KOPT-K1 (cell line): ENCODE measurements around the gene SNX27.
"Not testable (repeated sequence)": the region's sequence is repeated elsewhere in the genome, so short reads cannot be mapped to it uniquely, and the experiment has no call there.

Experiments
- H3K27ac ChIP-seq: fragments of 200-600 bp; sonication (generic); 2 replicates; pipeline ENCODE4 v1.5.1; 2016; ENCODE audit warnings: antibody characterized with exemption, mild to moderate bottlenecking, low read depth, low read length; ENCODE audit not compliant: poor library complexity, severe bottlenecking
- H3K36me3 ChIP-seq: fragments of 200-600 bp; sonication (generic); 2 replicates; pipeline ENCODE4 v1.5.1; 2017; ENCODE audit warnings: antibody characterized with exemption, mild to moderate bottlenecking, low read length, moderate library complexity; ENCODE audit not compliant: insufficient read depth
- H3K9me3 ChIP-seq: fragments of 200-600 bp; sonication (generic); 2 replicates; pipeline ENCODE4 v1.5.1; 2017; ENCODE audit warnings: antibody characterized with exemption, low read length, mild to moderate bottlenecking; ENCODE audit not compliant: insufficient read depth, poor library complexity, severe bottlenecking

The SNX27 gene

DNA sequence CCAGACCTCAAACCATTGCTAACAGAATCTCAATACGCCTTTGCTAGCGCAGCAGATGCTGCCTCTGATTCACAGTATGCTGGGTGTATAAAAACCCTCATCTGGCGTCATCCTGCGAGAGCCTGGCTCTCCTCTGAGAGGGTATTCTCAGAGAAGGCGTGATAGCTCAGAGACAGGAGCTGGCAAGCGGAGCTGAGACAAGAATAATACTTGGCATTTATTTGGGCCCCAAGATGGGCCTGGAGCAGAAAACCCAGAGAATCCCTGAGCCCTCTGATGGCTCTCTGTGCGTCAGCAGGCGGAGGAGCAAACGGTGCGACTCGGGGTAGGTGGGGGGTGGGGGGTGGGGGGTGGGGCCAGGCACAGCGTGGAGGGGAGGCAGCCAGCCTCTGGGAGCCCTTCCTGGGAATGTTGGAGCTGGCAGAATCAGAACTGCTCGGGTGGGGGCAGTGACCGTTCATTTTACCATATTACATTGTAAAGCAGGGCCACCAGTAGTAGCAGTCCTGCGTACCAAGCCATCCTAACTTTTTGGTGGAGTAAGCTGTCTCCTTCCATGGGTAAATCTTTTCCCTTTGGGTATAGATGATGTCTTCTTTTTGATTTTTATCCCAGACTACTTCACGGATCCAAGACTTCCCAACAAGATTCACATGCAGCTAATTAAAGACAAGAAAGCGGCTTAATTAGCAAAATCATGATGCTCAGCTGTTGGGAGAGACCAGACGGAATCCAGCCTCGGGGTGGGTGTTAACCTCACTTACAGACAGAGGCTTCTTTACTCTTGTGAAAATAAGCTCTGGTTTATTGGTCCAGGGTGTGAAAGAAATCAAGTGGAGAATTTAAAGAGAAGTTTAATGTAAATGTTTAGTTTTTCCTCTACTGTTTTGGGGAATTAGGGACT is 116.6 kb downstream of the SNX27 start:
- H3K36me3 ChIP-seq: no peaks in the 10 kb centered on the region
- H3K27ac ChIP-seq: no peak overlapping the region
- H3K9me3 ChIP-seq: no peaks in the 10 kb centered on the region

DNA sequence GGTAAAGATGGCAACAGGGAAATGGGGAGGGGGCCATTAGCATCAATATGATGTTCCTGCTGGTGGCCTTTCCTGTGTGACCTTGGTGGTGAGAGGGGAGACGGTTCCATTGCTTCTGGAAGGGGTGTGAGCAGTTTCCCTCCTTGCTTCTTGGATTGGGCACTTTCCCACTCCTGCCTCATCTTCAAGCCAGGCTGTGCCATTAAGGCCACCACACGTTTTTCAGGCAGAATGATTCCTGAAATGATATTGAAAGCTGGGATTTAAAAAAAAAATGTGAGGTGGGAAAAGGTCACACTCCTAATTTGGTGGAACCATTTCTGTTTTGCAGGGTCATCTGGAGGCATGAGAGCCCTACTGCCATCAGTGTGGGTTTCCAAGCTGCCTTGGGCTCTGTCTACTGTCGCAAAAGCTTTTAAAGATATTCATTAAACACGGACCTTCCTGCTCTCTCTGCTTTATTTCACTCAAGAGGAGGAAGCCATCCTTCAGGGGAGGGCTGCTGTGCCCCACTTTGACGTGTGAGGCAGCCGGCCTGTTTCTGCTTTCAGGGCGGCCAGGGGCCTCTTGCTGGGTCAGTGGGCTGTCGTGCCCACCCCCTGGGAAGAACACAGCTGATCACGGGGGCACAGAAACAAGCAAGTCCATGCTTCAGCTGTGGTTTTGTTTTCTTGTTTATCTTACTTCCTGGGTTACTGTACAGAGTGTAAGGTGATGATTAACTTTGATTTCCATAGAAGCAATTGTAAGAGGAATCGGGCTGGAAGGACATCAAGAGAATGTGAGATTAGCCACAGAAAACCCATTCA is 117.5 kb downstream of the SNX27 start:
- Histone ChIP-seq H3K27ac (no peak overlapping the region), H3K9me3 (no peaks in the 10 kb centered on the region), H3K36me3 (no peaks in the 10 kb centered on the region)

DNA sequence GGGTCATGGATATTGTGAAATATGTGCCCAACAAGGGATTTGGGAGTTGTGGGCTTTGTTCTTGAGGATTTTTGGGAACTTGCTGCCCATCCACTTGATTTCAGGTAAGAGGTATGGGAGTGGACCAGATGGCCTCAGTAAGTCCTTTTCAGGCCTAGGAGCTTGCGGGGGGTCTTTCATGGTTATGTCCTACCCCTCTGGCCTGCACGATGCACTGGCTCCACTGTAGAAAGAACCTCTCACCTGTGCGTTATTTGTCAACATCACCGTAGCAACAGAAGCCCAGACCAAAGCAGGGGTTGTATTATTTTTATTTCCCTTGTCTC is 118.1 kb downstream of the SNX27 start:
- Histone ChIP-seq H3K9me3 (no peaks in the 10 kb centered on the region), H3K36me3 (no peaks in the 10 kb centered on the region), H3K27ac (no peak overlapping the region)

DNA sequence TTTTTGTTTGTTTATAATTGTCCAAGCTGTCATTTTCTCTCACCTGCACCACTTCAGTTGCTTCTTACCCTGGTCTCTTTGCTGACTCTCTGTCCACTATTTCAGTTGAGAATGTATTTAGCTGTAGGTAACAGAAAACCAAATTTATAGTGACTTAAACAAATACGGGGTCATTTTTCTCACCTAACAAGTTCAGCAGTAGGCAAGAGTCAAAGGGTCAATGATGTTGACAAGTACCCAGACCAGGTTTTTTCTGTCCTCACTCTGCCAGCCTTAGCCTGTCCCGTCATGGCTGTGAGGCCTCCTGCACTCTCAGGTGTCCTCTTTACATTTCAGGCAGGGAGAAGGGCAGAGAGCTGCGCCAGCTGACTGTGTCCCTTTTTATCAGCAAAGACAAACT is 121.3 kb downstream of the SNX27 start:
- H3K9me3 ChIP-seq: peaks cover 16% of the 10 kb centered on the region
- no peak overlapping the region for H3K27ac ChIP-seq
- H3K36me3 ChIP-seq: no peaks in the 10 kb centered on the region

DNA sequence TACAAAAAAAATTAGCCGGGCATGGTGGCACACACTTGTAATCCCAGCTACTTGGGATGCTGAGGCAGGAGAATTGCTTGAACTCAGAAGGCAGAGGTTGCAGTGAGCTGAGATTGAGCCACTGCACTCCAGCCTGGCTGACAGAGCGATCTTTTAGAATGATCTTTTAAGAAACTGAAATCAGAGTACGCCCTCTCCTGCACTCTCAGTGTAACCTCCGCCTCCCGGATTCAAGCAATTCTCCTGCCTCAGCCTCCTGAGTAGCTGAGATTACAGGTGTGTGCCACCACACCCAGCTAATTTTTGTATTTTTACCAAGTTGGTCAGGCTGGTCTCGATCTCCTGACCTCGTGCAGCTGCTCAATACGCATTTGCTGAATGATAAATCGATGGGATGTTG is 122.1 kb downstream of the SNX27 start:
- H3K27ac ChIP-seq, H3K36me3 ChIP-seq: not testable (repeated sequence)
- H3K9me3 ChIP-seq: peaks cover 19% of the 10 kb centered on the region

DNA sequence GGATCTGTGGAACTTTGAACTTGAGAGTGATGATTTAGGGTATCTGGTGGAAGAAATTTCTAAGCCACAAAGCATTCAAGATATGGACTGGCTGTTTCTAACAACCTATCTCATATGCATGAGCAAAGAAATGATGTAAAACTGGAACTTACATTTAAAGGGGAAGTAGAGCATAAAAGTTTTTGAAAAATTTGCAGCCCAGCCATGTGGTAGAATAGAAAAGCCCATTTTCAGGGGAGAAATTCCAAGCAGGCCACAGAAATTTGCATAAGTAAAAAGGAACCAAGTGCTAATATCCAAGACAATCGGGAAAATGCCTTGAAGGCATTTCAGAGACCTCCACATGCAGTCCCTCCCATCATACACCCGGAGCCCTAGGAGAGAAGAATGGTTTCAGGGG is 125.2 kb downstream of the SNX27 start:
- Histone ChIP-seq H3K27ac (no peak overlapping the region), H3K36me3 (no peaks in the 10 kb centered on the region), H3K9me3 (peaks cover 19% of the 10 kb centered on the region)

DNA sequence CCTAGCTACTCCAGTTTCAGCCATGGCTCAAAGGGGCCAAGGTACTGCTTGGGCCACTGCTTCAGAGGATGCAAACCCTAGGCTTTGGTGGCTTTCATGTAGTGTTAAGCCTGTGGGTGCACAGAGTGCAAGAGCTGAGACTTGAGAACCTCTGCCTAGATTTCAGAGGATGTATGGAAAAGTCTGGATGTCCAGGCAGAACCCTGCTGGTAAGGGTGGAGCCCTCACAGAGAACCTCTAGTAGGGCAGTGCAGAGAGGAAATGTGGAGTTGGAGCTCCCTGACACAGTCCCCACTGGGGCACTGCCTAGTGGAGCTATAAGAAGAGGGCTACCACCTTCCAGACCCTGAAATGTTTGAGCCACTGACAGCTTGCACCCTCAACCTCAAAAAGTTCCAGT is 125.6 kb downstream of the SNX27 start:
- Histone ChIP-seq H3K36me3 (no peaks in the 10 kb centered on the region), H3K9me3 (peaks cover 19% of the 10 kb centered on the region), H3K27ac (no peak overlapping the region)

DNA sequence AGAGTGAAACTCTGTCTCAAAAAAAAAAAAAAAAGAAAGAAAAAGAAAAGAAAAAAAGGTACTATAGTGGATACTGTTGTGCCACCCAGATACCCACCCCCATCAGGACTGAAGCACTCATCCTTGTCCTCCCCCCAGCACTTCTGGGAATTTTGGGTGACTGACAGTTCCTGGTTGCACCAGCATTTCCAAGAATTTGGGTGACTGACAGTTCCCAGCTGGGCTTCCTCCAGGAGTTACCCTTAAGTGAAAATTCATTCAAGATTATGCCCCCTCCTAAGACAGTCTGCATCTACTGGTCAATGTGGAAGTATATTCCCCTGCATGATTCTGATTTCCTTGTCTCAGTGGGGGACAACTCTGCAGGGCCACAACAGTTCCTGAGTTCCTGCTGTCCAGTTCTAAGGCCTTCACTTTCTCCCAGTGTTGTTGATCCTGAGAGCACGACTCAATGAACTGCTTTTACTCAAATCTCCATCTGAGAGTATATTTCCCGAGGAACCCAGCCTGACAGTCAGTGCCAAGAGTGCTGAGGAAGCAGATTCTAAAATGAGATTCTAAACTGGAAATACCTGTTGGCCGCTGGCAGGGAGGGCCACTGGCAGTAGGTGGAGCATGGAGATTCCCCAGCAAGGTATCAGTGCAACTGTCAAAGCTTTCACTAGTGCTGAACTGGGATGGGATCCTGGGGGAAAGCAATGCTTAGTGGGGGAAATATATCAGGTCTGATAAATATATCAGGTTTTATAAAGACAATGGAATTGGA is 127.9 kb downstream of the SNX27 start:
- Histone ChIP-seq H3K27ac (no peak overlapping the region), H3K9me3 (peaks cover 19% of the 10 kb centered on the region), H3K36me3 (no peaks in the 10 kb centered on the region)

DNA sequence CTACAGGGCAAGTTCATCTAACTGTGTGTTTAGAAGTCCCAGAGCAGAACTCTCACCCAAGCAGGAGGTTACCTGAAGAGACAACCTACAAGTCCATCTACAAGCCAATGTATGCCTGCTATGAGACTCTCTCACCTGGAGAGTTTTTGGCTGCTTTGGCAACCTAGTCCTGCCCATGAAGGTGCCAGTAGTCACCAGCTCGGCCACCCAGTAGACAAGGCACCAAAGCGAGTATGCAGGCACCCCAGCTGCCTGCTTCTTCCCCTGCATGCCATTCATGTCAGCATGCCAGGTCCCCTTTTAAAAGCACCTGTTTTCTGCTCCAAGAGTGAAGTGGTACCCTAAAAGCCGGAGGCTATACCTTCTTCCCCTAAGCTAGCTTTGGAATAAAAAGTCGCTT is 129.7 kb downstream of the SNX27 start:
- Histone ChIP-seq H3K36me3 (no peaks in the 10 kb centered on the region), H3K9me3 (peaks cover 19% of the 10 kb centered on the region), H3K27ac (no peak overlapping the region)
